ENCODE measurements around the gene CDH3. TPM values are rescaled to one million over a fixed set of nuclear protein-coding genes. Genes with fewer than 3 reads are reported as not detected.

Gene CDH3
- total and polyA plus RNA-seq, 2 donors = 45.6 to 47.5 TPM

DNA sequence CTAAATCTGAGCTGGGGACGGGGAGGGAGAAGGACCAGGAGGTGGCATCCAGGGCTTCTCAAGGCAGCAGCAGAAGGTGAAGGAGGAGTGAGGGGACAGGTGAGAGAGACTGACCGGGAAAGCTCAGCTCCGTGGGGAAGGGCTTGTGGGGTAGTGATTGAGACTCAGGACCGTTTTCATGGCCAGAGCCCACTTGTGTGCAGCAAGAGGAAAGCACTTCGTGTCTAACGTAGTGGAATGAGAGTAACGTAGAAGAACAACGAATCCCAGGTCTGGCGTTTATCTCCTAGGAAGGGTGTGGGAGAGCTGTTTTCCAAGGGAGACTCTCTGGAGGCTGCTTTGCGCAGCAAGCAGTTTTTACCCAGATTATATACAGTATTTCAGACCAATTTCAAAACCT is 1.3 kb upstream of the CDH3 start:
- H3K27ac ChIP-seq (ENCODE audit: low read depth in 1 of 2, low read length in 1 of 2) = no peak overlapping the region
- peaks cover 68 to 84% of the 10 kb centered on the region in 2 donors for H3K27me3 ChIP-seq (ENCODE audit: control insufficient read depth in 2 of 2, insufficient read depth in 1 of 2, low read length in 1 of 2)
- WGBS = 24% methylated on average over 10 of the region's 10 CpGs

DNA sequence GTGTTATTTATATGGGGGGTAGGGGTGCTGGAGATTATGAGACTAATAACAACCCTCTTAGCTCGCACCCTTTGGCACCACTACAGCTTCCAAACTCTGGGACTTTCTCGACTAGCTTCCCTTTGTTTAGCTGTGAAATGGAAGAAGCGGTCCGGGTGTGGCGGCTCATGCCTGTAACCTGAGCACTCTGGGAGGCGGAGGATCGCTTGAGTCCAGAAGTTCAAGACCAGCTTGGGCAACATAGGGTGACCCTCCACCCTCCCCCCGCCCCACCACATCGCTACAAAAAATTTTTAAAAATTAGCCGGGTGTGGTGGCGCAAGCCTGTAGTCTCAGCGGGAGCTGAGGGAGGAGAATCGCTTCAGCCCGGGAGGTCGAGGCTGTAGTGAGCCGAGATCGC is 814 bp upstream of the CDH3 start:
- Histone ChIP-seq H3K9me3 (ENCODE audit: control insufficient read depth in 2 of 2, insufficient read depth in 1 of 2, low read length in 1 of 2) (peaks cover 0 to 8% of the 10 kb centered on the region in 2 donors), H3K36me3 (ENCODE audit: control insufficient read depth in 2 of 2, insufficient read depth in 2 of 2, low read length in 1 of 2) (no peaks in the 10 kb centered on the region), H3K4me1 (ENCODE audit: control insufficient read depth in 2 of 2, insufficient read depth in 2 of 2, low read length in 2 of 2) (peaks cover 6 to 24% of the 10 kb centered on the region in 2 donors), H3K27ac (ENCODE audit: low read depth in 1 of 2, low read length in 1 of 2) (peak overlapping the region in 1 of 2 donors; percentile 22), H3K4me3 (ENCODE audit: low read length in 2 of 2) (peak overlapping the region; percentile 21 to 34), H3K27me3 (ENCODE audit: control insufficient read depth in 2 of 2, insufficient read depth in 1 of 2, low read length in 1 of 2) (peaks cover 68 to 88% of the 10 kb centered on the region in 2 donors)
- no peak for DNase-seq (ENCODE audit: low read depth in 6 of 9, low spot score in 9 of 9)
- 10% methylated on average over 17 of the region's 17 CpGs for WGBS

More for the DNA sequence above, 1.3 kb upstream of the CDH3 start:
- DNase-seq (ENCODE audit: low read depth in 6 of 9, low spot score in 9 of 9) = no peak
- H3K4me3 ChIP-seq (ENCODE audit: low read length in 2 of 2) = no peak overlapping the region
- peaks cover 6 to 24% of the 10 kb centered on the region in 2 donors for H3K4me1 ChIP-seq (ENCODE audit: control insufficient read depth in 2 of 2, insufficient read depth in 2 of 2, low read length in 2 of 2)
- H3K36me3 ChIP-seq (ENCODE audit: control insufficient read depth in 2 of 2, insufficient read depth in 2 of 2, low read length in 1 of 2) = no peaks in the 10 kb centered on the region
- H3K9me3 ChIP-seq (ENCODE audit: control insufficient read depth in 2 of 2, insufficient read depth in 1 of 2, low read length in 1 of 2) = peaks cover 0 to 8% of the 10 kb centered on the region in 2 donors

DNA sequence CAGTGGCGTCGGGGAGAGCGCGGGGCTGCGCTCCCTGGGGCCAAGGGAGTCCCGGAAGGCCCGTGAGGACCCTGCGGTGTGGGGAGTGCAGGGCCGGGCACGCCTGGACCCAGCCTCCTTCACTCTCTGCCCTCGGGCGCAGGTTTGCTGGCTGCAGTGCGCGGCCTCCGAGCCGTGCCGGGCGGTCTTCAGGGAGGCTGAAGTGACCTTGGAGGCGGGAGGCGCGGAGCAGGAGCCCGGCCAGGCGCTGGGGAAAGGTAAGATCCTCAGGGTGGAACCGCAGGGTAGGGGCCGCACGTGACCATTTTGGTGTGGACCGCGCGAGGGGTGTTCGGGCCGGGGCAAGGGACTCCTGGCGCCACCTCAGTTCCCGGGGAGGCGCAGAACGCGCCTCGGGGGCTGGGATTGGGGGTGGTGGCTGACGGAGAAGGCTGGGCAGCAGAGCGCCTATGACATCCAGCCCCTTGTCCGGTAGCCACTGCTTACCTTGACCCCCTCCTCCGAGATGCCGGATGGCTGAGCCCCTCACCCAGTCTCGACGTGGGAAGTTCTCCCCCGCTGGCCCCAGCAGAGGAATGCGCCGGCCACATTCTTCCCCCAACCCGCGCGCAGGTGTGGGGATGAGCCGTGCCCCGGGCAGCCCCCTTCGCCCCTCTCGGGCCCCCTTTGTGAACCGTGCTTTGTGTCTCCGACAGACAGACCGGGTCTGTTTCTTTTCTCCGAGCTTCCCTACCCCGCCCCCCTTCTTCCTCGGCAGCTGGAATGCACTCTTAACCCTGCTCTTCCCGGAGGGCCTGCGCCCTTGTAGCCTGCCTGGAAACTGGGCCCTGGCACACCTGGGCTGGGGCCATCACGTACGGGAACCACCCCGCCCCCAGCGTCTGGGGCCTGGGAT is 631 bp downstream of the CDH3 start:
- Histone ChIP-seq H3K27ac (ENCODE audit: low read depth in 1 of 2, low read length in 1 of 2) (peak overlapping the region; percentile 47 to 60), H3K9me3 (ENCODE audit: control insufficient read depth in 2 of 2, insufficient read depth in 1 of 2, low read length in 1 of 2) (peaks cover 0 to 8% of the 10 kb centered on the region in 2 donors), H3K27me3 (ENCODE audit: control insufficient read depth in 2 of 2, insufficient read depth in 1 of 2, low read length in 1 of 2) (peaks cover 68 to 96% of the 10 kb centered on the region in 2 donors), H3K4me3 (ENCODE audit: low read length in 2 of 2) (peak overlapping the region; percentile 21 to 34), H3K4me1 (ENCODE audit: control insufficient read depth in 2 of 2, insufficient read depth in 2 of 2, low read length in 2 of 2) (peaks cover 6 to 24% of the 10 kb centered on the region in 2 donors), H3K36me3 (ENCODE audit: control insufficient read depth in 2 of 2, insufficient read depth in 2 of 2, low read length in 1 of 2) (no peaks in the 10 kb centered on the region)
- WGBS = 4% methylated on average over 66 of the region's 66 CpGs
- no peak for DNase-seq (ENCODE audit: low read depth in 6 of 9, low spot score in 9 of 9)

DNA sequence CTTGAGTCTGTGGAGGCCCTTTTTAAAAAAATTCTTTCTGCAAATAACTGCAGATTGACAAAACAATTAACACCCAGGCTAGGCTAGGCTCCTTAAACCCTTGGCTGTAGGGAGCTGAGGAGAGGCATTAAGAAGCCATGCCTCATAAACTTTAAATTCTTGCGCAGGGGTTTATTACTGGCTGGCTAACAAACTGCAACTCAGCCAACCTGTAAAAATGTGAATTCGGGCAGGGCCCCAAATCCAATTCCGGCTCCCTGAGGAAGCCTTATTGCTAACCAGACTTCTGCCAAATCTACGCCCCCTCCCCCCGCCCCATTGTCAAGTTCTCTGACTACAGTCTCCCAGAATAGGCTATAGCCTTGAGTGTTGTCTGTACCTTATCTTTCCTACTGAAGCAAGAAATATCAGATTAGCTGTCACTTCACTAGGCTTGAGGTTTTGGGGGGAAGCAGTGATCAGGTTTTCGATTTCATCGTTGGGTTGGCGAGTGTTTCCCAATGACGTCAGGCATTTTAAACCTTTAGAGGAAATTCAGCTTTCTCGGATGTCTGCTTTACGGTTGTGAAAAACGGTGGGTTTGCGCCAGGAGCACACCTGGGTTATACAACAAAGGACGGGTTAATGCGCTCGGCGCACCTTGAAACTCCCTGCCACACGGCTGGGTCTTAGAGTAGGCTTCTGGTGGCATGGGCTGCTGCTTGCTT is 2.0 kb downstream of the CDH3 start:
- Histone ChIP-seq H3K9me3 (ENCODE audit: control insufficient read depth in 2 of 2, insufficient read depth in 1 of 2, low read length in 1 of 2) (peaks cover 0 to 8% of the 10 kb centered on the region in 2 donors), H3K4me1 (ENCODE audit: control insufficient read depth in 2 of 2, insufficient read depth in 2 of 2, low read length in 2 of 2) (peaks cover 6 to 24% of the 10 kb centered on the region in 2 donors), H3K4me3 (ENCODE audit: low read length in 2 of 2) (no peak overlapping the region), H3K36me3 (ENCODE audit: control insufficient read depth in 2 of 2, insufficient read depth in 2 of 2, low read length in 1 of 2) (no peaks in the 10 kb centered on the region), H3K27ac (ENCODE audit: low read depth in 1 of 2, low read length in 1 of 2) (peak overlapping the region; percentile 5 to 47), H3K27me3 (ENCODE audit: control insufficient read depth in 2 of 2, insufficient read depth in 1 of 2, low read length in 1 of 2) (peaks cover 61 to 86% of the 10 kb centered on the region in 2 donors)
- DNase-seq (ENCODE audit: low read depth in 6 of 9, low spot score in 9 of 9) = no peak
- 70% methylated on average over 18 of the region's 18 CpGs for WGBS

DNA sequence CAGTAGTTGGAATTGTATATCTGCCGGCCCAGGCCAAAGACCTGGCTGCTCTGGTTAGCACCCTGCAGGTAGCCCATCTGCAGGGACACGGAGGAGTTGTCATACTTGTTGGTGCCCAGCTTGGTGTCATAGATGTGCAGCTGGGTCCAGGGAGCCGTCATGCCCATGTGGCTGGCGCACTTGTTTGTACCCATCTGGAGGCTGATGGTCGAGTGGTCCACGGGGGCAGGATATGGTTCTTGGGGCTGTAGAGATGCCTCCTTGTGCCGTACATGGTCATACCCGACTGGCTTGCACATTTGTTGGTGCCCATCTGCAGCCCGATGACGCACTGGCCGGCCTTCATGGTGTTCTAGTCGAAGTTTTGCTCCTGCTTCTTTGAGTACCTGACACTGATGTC is 6.0 kb downstream of the CDH3 start:
- no peak overlapping the region for H3K27ac ChIP-seq (ENCODE audit: low read depth in 1 of 2, low read length in 1 of 2)
- 97% methylated on average over 12 of the region's 12 CpGs for WGBS
- H3K27me3 ChIP-seq (ENCODE audit: control insufficient read depth in 2 of 2, insufficient read depth in 1 of 2, low read length in 1 of 2) = peaks cover 23 to 47% of the 10 kb centered on the region in 2 donors
- no peak for DNase-seq (ENCODE audit: low read depth in 6 of 9, low spot score in 9 of 9)
- no peaks in the 10 kb centered on the region for H3K36me3 ChIP-seq (ENCODE audit: control insufficient read depth in 2 of 2, insufficient read depth in 2 of 2, low read length in 1 of 2)
- H3K9me3 ChIP-seq (ENCODE audit: control insufficient read depth in 2 of 2, insufficient read depth in 1 of 2, low read length in 1 of 2) = peaks cover 0 to 1% of the 10 kb centered on the region in 2 donors
- peaks cover 0 to under 1% of the 10 kb centered on the region in 2 donors for H3K4me1 ChIP-seq (ENCODE audit: control insufficient read depth in 2 of 2, insufficient read depth in 2 of 2, low read length in 2 of 2)
- H3K4me3 ChIP-seq (ENCODE audit: low read length in 2 of 2) = no peak overlapping the region

DNA sequence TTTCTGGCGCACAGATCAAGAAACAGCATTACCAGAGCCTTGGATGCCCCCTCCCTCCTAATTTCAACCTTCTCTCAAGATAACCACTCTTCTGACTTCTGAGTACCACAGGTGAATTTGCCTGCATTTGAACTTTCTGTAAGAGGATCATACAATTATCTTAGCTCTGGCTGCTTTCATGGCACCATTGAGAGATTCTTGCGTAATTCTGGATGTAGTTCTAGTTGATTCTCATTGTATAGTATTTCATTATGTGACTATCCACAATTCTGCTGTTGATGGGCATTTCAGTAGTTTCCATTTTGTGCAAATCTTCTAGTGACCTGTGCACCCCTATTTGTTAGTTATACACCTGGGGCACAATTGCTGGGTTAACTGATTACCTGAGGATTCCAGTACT is 7.5 kb downstream of the CDH3 start:
- no peaks in the 10 kb centered on the region for H3K36me3 ChIP-seq (ENCODE audit: control insufficient read depth in 2 of 2, insufficient read depth in 2 of 2, low read length in 1 of 2)
- no peak overlapping the region for H3K4me3 ChIP-seq (ENCODE audit: low read length in 2 of 2)
- WGBS = 100% methylated on average over 2 of the region's 2 CpGs
- H3K27ac ChIP-seq (ENCODE audit: low read depth in 1 of 2, low read length in 1 of 2) = no peak overlapping the region
- no peak for DNase-seq (ENCODE audit: low read depth in 6 of 9, low spot score in 9 of 9)
- no peaks in the 10 kb centered on the region for H3K4me1 ChIP-seq (ENCODE audit: control insufficient read depth in 2 of 2, insufficient read depth in 2 of 2, low read length in 2 of 2)
- H3K9me3 ChIP-seq (ENCODE audit: control insufficient read depth in 2 of 2, insufficient read depth in 1 of 2, low read length in 1 of 2) = no peaks in the 10 kb centered on the region
- H3K27me3 ChIP-seq (ENCODE audit: control insufficient read depth in 2 of 2, insufficient read depth in 1 of 2, low read length in 1 of 2) = peaks cover 8 to 39% of the 10 kb centered on the region in 2 donors

DNA sequence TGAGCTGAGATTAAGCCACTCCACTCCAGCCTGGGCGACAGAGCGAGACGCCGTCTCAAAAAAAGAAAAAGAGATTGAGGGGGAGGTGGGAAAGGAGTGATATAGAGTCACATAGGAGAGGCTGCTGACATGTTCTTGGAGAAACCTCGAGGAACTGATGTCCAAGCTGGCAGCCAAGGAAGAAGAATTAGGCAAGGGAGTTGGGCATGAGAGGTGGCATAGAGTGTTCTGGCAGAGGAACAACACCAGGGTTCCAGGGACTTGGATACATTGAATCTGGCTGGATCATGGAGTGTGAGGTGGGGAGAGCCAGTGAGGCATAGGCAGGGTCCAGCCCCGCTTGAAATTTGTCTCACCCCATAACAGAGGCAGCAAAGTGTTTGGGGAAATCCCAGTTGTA is 10.7 kb downstream of the CDH3 start:
- H3K27ac ChIP-seq (ENCODE audit: low read depth in 1 of 2, low read length in 1 of 2) = no peak overlapping the region
- no peaks in the 10 kb centered on the region for H3K9me3 ChIP-seq (ENCODE audit: control insufficient read depth in 2 of 2, insufficient read depth in 1 of 2, low read length in 1 of 2)
- no peaks in the 10 kb centered on the region for H3K36me3 ChIP-seq (ENCODE audit: control insufficient read depth in 2 of 2, insufficient read depth in 2 of 2, low read length in 1 of 2)
- H3K4me3 ChIP-seq (ENCODE audit: low read length in 2 of 2) = no peak overlapping the region
- 96% methylated on average over 6 of the region's 6 CpGs for WGBS
- no peaks in the 10 kb centered on the region for H3K4me1 ChIP-seq (ENCODE audit: control insufficient read depth in 2 of 2, insufficient read depth in 2 of 2, low read length in 2 of 2)
- H3K27me3 ChIP-seq (ENCODE audit: control insufficient read depth in 2 of 2, insufficient read depth in 1 of 2, low read length in 1 of 2) = peaks cover 0 to 14% of the 10 kb centered on the region in 2 donors
- no peak for DNase-seq (ENCODE audit: low read depth in 6 of 9, low spot score in 9 of 9)

DNA sequence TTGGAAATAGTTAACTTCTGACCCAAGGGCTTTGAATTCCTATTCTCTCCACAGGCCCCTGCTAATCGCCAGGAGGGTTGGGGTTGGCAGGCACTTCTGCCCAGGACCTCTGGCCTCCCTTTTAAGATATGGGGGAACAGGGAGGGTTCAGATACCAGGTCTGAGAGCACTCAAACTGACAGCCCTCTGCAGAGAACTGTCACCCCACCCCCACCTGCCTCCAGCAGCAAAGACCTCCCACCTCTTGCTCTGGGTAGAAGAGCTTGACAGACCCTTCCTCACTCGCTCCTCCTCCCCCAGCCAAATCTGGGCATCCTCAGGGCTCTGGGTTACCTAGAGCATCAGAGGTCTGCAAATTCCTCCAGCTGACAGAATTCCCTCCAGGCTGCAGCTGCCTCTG is 11.6 kb downstream of the CDH3 start:
- Histone ChIP-seq H3K9me3 (ENCODE audit: control insufficient read depth in 2 of 2, insufficient read depth in 1 of 2, low read length in 1 of 2) (no peaks in the 10 kb centered on the region), H3K27me3 (ENCODE audit: control insufficient read depth in 2 of 2, insufficient read depth in 1 of 2, low read length in 1 of 2) (peaks cover 0 to 12% of the 10 kb centered on the region in 2 donors), H3K27ac (ENCODE audit: low read depth in 1 of 2, low read length in 1 of 2) (no peak overlapping the region), H3K4me3 (ENCODE audit: low read length in 2 of 2) (no peak overlapping the region), H3K36me3 (ENCODE audit: control insufficient read depth in 2 of 2, insufficient read depth in 2 of 2, low read length in 1 of 2) (no peaks in the 10 kb centered on the region), H3K4me1 (ENCODE audit: control insufficient read depth in 2 of 2, insufficient read depth in 2 of 2, low read length in 2 of 2) (no peaks in the 10 kb centered on the region)
- WGBS = 92% methylated on average over 2 of the region's 2 CpGs
- DNase-seq (ENCODE audit: low read depth in 6 of 9, low spot score in 9 of 9) = no peak

Data from thymus (tissue), 11 donors.